GM12878 (cell line): Measurements from ENCODE around the gene PRSS36.
"Not testable (repeated sequence)": the region's sequence is repeated elsewhere in the genome, so short reads cannot be mapped to it uniquely, and the experiment has no call there.

ENCODE experiments used
- ATF3 ChIP-seq: IDR thresholded peaks from 2 replicates; pipeline ENCODE4 v1.6.1; 2011; ENCODE audit warnings: low read depth, mild to moderate bottlenecking, low read length, moderate library complexity, borderline replicate concordance; ENCODE audit errors: extremely low read depth
- CHD2 ChIP-seq: IDR thresholded peaks from 2 replicates; pipeline ENCODE4 v1.6.1; 2011; ENCODE audit warnings: low read depth, low read length, improper control_type of control experiment, borderline replicate concordance
- CTCF ChIP-seq, 3 experiments: IDR thresholded peaks in 2 of 3; conservative IDR thresholded peaks in 1 of 3; 2 replicates each; pipeline ENCODE4 v1.5.1; 2011; ENCODE audit warnings: low read depth in 3 of 3, low read length in 3 of 3, mild to moderate bottlenecking in 3 of 3, control low read depth in 2 of 3, moderate library complexity in 2 of 3, inconsistent platforms in 1 of 3, mixed read lengths in 1 of 3; ENCODE audit not compliant: control insufficient read depth in 2 of 3, insufficient read depth in 1 of 3; ENCODE audit errors: extremely low read depth in 1 of 3
- E2F8 ChIP-seq: fragments of 450-650 bp; IDR thresholded peaks from 2 replicates; pipeline ENCODE4 v1.6.1; 2018; ENCODE audit warnings: mild to moderate bottlenecking, low read depth, moderate library complexity; ENCODE audit not compliant: partially characterized antibody
- ETV6 ChIP-seq, 2 experiments: fragments of 450-650 bp in 1 of 2; IDR thresholded peaks in 1 of 2; conservative IDR thresholded peaks in 1 of 2; 2 replicates each; pipeline ENCODE4 v1.6.1; 2014; ENCODE audit warnings: antibody characterized with exemption in 1 of 2, borderline replicate concordance in 1 of 2, low read depth in 1 of 2, mild to moderate bottlenecking in 1 of 2, moderate library complexity in 1 of 2
- FOXM1 ChIP-seq: IDR thresholded peaks from 2 replicates; pipeline ENCODE4 v1.6.1; 2012; ENCODE audit warnings: low read depth, mild to moderate bottlenecking, inconsistent platforms, low read length, moderate library complexity
- KDM1A ChIP-seq: fragments of 200-600 bp; sonication (generic); IDR thresholded peaks from 2 replicates; pipeline ENCODE4 v1.6.1; 2016; ENCODE audit warnings: borderline replicate concordance
- NR2F1 ChIP-seq: fragments of 450-650 bp; conservative IDR thresholded peaks from 2 replicates; pipeline ENCODE4 v1.6.1; 2017; ENCODE audit warnings: mild to moderate bottlenecking
- POLR2A ChIP-seq: IDR thresholded peaks from 2 replicates; pipeline ENCODE4 v1.6.1; 2011; ENCODE audit warnings: low read depth, mild to moderate bottlenecking, low read length
- POLR2AphosphoS5 ChIP-seq: IDR thresholded peaks from 2 replicates; pipeline ENCODE4 v1.6.1; 2011; ENCODE audit warnings: mild to moderate bottlenecking, low read length, inconsistent platforms
- RAD21 ChIP-seq: IDR thresholded peaks from 2 replicates; pipeline ENCODE4 v1.6.1; 2011; ENCODE audit warnings: mild to moderate bottlenecking, low read depth, low read length, moderate library complexity; ENCODE audit not compliant: insufficient read depth
- SREBF2 ChIP-seq: IDR thresholded peaks from 2 replicates; pipeline ENCODE4 v1.6.1; 2012; ENCODE audit warnings: mild to moderate bottlenecking, low read length
- ZNF274 ChIP-seq: IDR thresholded peaks from one replicate; pipeline ENCODE4 v1.8.0; 2011; ENCODE audit not compliant: insufficient read length, insufficient read depth
- ZZZ3 ChIP-seq: IDR thresholded peaks from 2 replicates; pipeline ENCODE4 v1.6.1; 2011; ENCODE audit warnings: low read depth; ENCODE audit not compliant: control insufficient read depth, insufficient read length

- TF ChIP-seq NR2F1; ZZZ3; CTCF (IDR thresholded peaks at IDR 0.05 in 2 of 3, conservative IDR thresholded peaks at IDR 0.05 in 1 of 3; ENCODE audit: control insufficient read depth in 2 of 3, extremely low read depth in 1 of 3, insufficient read depth in 1 of 3, low read depth in 3 of 3, low read length in 3 of 3); SREBF2; POLR2AphosphoS5; KDM1A; CHD2; E2F8; ATF3; RAD21; FOXM1; ZNF274; POLR2A; ETV6 (conservative IDR thresholded peaks at IDR 0.05 in 1 of 2, IDR thresholded peaks at IDR 0.05 in 1 of 2; ENCODE audit: borderline replicate concordance in 1 of 2, low read depth in 1 of 2): not testable (repeated sequence)
Observed at GRCh38 chr16:31150976-31151375, 1.1 kb upstream of the PRSS36 start.
